SHP77 treated with DMSO at 0.1 percent for 48 hours (cell line): ENCODE data around the gene ADK.
A peak's percentile ranks its signal among the peaks of the same experiment; 100 is the strongest.
"Not testable (repeated sequence)": the region's sequence is repeated elsewhere in the genome, so short reads cannot be mapped to it uniquely, and the experiment has no call there.

Source experiments
- DNase-seq: peaks from one replicate; lab custom pipeline; 2025; lab: John Stamatoyannopoulos, UW

ADK gene

GRCh38 chr10:74556072-74556705, 405.2 kb downstream of the ADK start:
- no peak for DNase-seq

DNA sequence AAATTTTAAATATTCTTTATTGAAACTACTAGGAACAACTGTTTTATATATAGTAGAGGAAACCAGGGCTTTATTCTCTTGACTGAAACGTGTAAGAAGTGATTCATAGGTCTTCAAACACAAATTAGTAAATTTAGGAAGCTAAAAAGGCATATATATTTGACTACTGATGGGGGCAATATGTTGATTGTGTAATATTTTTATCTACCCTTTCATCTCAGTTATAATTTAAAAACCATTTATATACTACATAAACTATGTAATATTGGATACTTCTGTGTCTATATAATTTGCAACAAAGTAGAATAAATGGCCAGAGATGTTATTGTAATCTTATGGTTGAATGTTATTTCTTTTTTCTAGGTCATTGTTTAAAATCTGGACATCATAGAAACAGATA, 406.1 kb downstream of the ADK start:
- no peak for DNase-seq

DNA sequence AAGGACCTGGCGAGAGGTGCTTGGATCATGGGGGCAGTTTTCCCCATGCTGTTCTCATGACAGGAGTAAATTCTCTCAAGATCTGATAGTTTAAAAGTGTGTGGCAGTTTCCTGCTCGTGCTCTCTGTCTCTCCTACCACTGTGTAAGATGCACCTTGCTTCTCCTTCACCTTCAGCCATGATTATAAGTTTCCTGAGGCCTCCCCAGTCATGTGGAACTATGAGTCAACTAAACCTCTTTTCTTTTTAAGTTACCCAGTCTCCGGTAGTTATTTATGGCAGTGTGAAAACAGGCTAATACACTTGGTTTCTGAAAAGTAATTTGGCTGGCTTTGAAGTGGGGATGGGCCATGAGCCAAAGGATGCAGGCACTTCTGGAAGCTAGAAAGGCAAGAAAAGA, 407.4 kb downstream of the ADK start:
- DNase-seq = no peak

DNA sequence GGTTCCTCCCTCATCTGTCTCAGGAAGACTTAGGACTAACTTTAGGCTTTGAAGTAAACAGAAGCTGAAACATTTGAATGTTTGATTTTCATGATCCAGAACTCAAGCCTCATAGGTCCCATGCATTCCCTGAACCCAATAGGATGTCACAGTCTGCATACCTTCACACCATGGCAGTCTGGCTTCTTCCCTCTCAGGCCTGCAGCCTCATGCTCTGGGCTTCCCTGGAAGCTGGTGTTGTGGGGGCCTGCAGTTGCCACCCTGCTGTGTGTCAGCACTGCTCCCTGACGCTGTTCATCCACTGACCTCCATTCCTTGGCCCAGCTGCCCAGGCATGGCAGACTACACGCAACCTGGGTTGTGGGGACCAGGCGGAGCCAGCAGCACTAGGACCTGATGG, 407.9 kb downstream of the ADK start:
- DNase-seq = no peak

DNA sequence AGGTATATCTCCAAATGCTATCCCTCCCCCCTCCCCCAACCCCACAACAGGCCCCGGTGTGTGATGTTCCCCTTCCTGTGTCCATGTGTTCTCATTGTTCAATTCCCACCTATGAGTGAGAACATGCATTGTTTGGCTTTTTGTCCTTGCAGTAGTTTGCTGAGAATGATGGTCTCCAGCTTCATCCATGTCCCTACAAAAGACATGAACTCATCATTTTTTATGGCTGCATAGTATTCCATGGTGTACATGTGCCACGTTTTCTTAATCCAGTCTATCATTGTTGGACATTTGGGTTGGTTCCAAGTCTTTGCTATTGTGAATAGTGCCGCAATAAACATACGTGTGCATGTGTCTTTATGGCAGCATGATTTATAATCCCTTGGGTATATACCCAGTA, 417.9 kb downstream of the ADK start:
- DNase-seq = not testable (repeated sequence)

DNA sequence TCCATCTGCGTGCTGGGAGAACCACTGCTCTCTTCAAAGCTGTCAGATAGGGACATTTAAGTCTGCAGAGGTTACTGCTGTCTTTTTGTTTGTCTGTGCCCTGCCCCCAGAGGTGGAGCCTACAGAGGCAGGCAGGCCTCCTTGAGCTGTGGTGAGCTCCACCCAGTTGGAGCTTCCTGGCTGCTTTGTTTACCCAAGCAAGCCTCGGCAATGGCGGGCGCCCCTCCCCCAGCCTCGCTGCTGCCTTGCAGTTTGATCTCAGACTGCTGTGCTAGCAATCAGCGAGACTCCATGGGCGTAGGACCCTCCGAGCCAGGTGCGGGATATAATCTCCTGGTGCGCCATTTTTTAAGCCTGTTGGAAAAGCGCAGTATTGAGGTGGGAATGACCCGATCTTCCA, 422.5 kb downstream of the ADK start:
- not testable (repeated sequence) for DNase-seq

DNA sequence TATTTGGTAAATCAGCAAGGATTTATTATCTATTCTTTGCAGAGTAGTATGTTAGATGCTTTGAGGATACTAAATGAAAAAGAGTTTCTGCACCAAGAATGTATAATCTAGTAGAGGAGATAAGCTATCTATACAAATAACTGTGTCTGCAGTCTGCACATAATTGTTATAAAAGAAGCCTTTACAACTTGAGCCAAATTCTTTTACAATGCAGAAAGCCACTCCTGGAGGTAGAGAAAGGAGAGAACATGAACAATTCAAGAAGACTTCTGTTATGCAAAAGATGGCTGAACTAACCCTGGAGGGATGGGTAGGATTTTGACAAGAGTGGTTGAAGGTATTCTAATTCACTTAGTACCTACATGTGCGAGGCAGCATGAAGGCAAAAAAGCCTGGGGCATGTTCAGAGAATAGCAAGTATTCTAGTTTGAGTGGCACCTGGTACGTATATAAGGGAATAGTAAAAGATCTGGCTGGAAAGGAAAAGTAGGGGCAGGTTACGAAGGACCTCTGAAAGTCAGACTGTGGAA, 424.2 kb downstream of the ADK start:
- no peak for DNase-seq

DNA sequence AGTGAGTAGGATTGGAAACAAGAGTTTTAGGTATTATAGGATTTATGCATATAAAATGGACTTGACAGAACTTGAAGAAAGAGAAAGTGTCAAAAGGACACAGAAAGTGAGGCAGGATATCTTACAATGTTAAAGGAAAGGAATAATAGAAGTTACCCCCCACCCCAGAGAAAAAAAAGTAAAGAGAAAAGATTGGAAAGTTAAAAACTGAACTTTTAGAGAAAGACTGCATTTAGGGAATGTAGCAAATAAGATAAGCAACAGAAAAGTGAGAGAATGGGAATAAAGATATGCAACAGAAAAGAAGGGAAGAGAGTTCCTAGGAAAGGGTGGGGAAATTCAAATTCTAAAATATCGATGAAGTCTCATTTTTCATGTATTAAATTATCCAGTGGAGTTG, 424.9 kb downstream of the ADK start:
- no peak for DNase-seq

DNA sequence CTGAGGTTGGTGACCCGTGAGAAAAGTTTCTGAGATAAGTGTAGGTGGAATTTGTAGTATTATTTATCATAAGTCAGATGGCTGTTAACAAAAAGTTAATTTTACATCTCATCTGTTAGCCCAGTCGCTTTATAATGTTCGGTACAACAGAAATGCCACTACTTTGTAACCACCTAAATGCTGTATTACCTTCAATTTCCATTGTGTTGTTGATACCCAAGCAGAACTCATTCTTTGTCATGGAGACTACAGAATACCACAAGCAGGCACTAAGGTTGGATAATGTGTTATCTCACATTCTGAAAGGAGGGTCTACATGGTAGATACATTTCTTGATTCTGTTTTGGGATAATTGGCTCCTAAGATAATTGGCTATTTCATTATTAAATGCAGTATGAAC, 425.6 kb downstream of the ADK start:
- DNase-seq = no peak

DNA sequence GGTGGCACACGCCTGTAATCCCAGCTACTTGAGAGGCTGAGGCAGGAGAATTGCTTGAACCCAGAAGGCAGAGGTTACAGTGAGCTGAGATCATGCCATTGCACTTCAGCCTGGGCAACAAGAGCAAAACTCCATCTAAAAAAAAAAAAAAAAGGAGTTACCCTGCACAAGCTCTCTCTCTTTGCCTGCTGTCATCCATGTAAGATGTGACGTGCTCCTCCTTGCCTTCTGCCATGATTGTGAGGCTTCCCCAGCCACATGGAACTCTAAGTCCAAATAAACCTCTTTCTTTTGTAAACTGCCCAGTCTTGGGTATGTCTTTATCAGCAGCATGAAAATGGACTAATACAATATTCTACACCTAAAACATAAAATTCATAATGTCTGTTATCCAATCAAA, 429.4 kb downstream of the ADK start:
- not testable (repeated sequence) for DNase-seq

- DNase-seq = no peak
Observed at GRCh38 chr10:74582566-74582965, 431.5 kb downstream of the ADK start.

DNA sequence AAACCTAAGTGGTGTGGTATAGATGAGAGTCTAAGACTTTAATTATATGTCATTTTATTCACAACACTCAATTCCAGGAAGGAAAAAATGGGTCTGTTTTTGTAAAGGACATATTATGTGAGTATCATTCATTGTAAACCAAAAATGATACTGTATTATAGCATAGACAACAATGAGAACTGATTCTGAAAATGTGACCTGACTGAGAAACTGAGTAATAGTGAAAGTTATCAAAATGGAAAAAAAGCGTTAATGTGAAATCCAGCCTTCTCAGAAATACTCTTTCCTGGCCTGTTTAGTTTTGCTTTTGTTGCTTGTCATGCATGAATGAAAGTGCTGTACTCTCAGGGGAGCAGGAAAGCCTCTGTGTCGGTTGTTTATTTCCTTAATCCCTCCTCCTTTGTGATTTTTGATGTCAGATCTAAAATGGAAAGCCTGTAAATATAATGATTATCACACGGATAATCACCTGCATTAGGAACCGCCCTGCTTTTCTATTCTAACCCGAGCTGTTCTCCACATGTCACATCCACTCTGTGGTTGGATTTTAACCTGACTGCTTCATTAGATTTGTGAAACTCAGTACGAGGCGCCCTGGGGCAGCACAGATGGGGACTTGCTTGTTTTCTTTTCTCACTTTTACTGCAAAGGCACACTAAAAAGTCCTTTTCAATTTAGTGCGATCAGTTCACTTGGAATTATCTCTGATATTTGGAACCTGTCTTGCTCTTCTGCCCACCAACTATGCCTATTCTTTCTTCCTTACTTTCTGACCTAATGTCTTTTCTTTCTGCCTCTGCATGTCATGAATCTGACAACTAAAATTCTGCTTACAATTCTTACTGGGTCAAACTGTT, 434.4 kb downstream of the ADK start:
- no peak for DNase-seq

DNA sequence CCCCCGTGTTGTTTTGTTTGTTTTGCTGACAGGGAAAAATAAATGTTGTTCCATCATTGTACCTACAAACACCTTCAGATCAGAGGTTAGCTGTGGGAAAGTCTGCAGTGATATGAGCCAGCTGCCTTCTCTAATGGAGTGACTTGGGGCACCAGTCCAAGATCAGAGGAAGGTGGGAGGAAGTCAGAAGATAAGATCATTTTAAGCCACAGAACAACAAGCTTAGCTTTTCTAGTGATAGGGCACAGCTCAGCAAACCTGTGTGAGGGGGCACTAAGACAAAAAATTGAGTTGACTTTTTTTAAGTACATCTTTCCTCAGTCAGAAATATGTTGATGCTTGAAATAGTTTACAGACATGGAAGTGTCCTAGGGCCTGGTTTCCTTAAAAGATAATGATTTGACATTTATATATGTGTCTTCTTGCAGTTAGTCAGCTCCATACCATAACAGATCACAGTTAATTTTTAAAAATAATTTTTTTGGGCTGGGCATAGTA, 435.1 kb downstream of the ADK start:
- no peak for DNase-seq

DNA sequence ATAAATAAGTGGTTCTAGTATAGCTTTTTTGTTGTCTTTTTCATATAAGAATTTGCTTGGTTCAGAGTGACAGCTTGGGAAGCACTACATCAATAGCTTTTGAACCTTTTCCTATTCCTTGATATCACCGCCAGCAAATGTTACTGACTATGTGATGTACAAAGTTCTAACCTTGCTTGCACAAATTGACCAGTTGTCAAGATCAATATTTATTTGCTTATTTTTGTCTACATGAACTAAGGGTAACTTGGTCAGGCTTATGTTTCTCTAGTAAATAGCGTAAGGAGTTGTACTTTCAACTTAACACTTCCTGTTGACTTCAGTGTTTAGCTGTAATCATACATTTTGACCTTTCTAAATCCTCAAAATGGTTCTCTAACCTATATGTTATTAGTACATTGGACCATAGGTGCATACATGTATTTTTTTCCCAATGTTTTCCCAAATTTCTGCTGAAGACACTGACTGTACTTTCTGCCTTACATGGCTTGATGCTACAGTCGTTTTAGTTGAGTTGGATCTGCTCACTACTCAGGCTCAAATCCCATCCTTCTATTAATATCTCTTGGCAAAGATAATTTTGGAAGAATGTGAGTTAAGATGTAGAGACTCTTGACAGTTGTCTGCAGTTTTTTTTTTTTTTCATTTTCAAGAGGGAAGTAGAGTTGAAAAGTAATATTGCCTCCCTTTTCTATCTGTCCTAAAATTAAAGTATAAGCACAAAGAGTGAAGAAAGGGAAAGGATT, 436.3 kb downstream of the ADK start:
- DNase-seq = no peak

DNA sequence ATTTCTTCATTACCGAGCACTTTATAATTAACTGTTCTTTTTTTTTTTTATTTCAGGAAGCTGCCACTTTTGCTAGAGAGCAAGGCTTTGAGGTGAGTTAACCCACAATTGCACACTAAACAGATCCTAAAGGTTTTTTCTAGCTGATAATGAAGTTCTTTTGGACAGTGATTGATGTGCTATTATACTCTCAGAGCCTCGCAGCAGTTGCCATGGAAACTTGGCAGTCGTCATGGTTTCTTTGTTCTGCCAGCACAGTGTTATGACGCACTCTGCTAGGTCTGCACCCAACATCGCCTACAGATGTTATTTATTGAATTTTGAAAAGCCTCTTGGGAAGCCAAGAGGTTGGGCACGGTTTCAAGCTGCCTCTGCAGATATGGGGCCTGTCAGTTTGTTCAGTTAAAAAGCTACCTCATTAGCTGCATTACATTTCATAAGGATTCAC, 438.2 kb downstream of the ADK start:
- peak; percentile 87 for DNase-seq

DNA sequence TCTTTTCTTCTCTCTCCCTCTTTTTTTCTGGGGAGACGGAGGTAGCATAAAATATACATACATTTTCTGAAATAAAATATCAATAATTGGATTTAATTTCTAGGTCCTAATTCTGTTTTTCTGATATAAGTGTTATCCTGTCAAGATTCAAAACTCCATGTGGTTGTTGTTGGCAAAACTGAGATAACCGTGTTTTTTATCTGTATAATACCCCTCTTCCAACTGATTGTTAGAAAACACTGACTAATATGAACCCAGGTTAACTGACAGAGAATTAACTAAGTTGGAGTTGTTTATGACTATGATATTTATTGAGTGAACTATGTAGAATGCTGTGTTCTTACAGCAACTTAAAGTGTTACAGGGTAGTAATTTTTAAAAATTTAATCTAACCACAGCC, 438.8 kb downstream of the ADK start:
- no peak for DNase-seq

GRCh38 chr10:74593470-74593869, 442.4 kb downstream of the ADK start:
- no peak for DNase-seq

GRCh38 chr10:74596713-74597112, 445.7 kb downstream of the ADK start:
- DNase-seq = no peak

- DNase-seq = no peak
Observed at GRCh38 chr10:74598891-74599566, 448.0 kb downstream of the ADK start.

DNA sequence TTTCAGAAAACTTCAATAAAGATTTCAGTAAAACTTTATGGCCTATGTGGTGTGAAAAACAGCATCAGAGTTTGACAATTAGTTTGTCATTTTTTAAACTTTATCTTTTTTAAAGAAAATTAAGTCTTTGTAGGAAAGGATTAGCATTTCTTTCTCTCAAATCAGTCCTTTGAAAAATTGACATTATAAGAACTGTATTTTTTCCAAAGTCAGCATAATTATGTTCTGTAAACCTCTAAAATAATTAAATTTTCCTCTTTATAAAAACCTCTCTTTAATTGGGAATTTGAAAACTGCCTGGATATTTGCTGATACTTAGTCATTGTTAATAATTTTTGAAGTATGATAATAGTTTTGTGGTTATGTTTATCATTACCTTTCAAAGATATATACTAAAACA, 448.7 kb downstream of the ADK start:
- DNase-seq = no peak

DNA sequence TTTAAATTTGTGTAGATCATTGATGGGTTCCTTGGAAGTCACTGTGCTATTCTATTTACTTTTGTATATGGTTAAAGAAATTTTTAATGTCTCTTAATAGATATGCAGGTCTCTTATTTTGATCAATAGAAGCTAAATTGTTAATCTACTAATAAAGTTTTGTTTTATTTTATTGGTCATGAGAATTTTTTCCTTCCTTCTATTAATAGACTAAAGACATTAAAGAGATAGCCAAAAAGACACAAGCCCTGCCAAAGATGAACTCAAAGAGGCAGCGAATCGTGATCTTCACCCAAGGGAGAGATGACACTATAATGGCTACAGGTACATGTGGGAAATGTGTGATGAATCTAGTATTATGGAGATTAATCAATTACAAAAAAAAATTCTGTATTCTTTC, 449.1 kb downstream of the ADK start:
- no peak for DNase-seq

DNA sequence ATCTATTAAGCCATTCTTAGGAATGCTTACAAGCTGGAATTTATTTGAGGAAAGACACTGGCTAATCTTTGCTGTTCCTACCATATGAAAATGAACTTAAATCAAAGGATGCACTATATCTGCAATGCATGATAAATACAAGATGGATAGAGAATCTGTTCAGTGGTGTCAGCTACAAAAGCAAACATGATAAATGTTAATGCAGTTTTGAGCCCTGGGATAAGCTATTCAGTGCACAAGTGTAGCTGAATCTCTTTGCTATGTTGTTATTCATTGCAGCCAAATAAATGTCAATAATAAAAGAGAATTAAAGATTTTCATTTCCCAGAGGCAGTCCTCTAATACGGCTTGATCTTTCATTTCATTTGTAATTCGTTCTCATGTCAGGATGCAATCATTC, 451.6 kb downstream of the ADK start:
- no peak for DNase-seq
